ENCODE data around the gene C4B.
A peak's percentile ranks its signal among the peaks of the same experiment; 100 is the strongest.

C4B gene

DNA sequence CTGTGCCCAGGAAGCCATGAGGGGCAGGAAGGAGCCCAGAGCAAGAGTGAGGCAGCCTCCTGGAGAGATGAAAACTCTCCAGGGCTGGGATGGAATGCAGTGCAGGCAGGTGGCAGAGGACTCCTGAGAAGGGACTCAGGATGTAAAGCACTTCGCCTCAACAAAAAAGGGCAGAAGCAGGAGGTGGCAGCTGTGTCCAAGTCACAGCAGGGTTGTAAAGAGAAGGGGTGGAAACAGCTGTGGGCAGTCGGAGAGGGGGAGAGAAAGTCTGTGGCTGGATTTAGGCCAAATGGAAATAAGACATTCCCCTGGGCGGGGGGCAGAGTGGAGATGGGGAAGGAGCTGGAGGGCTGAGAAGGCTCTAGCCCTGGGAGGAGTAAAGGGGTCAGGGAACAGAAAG, 58.5 kb downstream of the C4B start:
- Histone ChIP-seq H3K36me3 (ENCODE audit: control insufficient read depth in 2 of 2, insufficient read depth in 1 of 2, low read length in 2 of 2) (no peaks in the 10 kb centered on the region), H3K27ac (ENCODE audit: extremely low read depth, low read depth, low read length) (no peak overlapping the region), H3K4me3 (ENCODE audit: low read depth, low read length) (no peak overlapping the region), H3K4me1 (ENCODE audit: control insufficient read depth, insufficient read depth, low read length) (no peaks in the 10 kb centered on the region), H3K9me3 (ENCODE audit: control insufficient read depth, insufficient read depth, low read depth, low read length) (no peaks in the 10 kb centered on the region)
- ChIA-PET CTCF (interaction anchor here (0.8 to 1.4 kb wide), 2 partner anchors 11 to 25 kb away, joined by 3 to 5 read pairs; no protein-coding TSS in a partner anchor), POLR2A (no interaction called here)
- TF ChIP-seq ZBTB17 (tag by site-specific recombination; IDR thresholded peaks at IDR 0.05) (peak; percentile 66; the same call in 1 of the 2 replicates), GLIS1 (tag by site-specific recombination; IDR thresholded peaks at IDR 0.05) (peak; percentile 55; the same call in 1 of the 2 replicates), ZEB2 (tag by site-specific recombination; IDR thresholded peaks at IDR 0.05) (no peak), ZIC2 (tag by site-specific recombination; IDR thresholded peaks at IDR 0.05) (peak; percentile 98)
- TF ChIP-seq, protein P1, sequence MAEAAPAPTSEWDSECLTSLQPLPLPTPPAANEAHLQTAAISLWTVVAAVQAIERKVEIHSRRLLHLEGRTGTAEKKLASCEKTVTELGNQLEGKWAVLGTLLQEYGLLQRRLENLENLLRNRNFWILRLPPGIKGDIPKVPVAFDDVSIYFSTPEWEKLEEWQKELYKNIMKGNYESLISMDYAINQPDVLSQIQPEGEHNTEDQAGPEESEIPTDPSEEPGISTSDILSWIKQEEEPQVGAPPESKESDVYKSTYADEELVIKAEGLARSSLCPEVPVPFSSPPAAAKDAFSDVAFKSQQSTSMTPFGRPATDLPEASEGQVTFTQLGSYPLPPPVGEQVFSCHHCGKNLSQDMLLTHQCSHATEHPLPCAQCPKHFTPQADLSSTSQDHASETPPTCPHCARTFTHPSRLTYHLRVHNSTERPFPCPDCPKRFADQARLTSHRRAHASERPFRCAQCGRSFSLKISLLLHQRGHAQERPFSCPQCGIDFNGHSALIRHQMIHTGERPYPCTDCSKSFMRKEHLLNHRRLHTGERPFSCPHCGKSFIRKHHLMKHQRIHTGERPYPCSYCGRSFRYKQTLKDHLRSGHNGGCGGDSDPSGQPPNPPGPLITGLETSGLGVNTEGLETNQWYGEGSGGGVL (tag by site-specific recombination; IDR thresholded peaks at IDR 0.05) = 0 out of 2 replicates have a peak, but pooled peaks have one; percentile 20

DNA sequence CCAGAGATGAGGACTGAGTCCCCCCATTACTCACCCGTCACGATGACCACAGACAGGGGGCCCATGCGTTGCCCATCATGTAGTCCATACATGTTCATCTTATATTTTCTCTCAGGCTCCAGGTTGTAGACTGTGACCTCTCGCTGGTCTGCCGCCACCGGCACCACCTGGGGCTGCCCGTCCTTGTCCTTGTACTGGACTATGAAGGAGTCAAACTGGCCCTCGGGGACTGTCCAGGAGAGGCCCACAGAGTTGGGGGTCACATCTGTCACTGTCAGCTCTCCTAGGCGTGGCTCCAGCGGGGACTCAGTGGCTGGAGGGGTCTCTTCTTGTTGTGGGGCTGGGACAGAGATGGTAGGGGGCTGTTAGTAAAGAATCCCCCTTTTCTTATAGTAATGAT, 59.0 kb downstream of the C4B start:
- ChIA-PET CTCF (no interaction called here), POLR2A (no interaction called here)
- no peak for TF ChIP-seq ZNF221 (tag by site-specific recombination; IDR thresholded peaks at IDR 0.05; ENCODE audit: borderline replicate concordance)
- no peak for TF ChIP-seq ZNF121 (tag by site-specific recombination; IDR thresholded peaks at IDR 0.05)
- no peak for TF ChIP-seq ZNF660 (tag by site-specific recombination; IDR thresholded peaks at IDR 0.05)
- no peak for TF ChIP-seq ZNF677 (tag by site-specific recombination; IDR thresholded peaks at IDR 0.05)
- TF ChIP-seq ZNF416 (tag by site-specific recombination; IDR thresholded peaks at IDR 0.05) = no peak
- no peak for TF ChIP-seq ZFP37 (tag by site-specific recombination; IDR thresholded peaks at IDR 0.05)
- TF ChIP-seq ZNF48 (tag by site-specific recombination; IDR thresholded peaks at IDR 0.05) = no peak
- no peak for TF ChIP-seq ZNF112 (tag by site-specific recombination; IDR thresholded peaks at IDR 0.05)
- TF ChIP-seq ZNF707 (tag by site-specific recombination; IDR thresholded peaks at IDR 0.05) = no peak
- TF ChIP-seq ZNF629 (tag by site-specific recombination; IDR thresholded peaks at IDR 0.05) = no peak
- TF ChIP-seq, protein P2, sequence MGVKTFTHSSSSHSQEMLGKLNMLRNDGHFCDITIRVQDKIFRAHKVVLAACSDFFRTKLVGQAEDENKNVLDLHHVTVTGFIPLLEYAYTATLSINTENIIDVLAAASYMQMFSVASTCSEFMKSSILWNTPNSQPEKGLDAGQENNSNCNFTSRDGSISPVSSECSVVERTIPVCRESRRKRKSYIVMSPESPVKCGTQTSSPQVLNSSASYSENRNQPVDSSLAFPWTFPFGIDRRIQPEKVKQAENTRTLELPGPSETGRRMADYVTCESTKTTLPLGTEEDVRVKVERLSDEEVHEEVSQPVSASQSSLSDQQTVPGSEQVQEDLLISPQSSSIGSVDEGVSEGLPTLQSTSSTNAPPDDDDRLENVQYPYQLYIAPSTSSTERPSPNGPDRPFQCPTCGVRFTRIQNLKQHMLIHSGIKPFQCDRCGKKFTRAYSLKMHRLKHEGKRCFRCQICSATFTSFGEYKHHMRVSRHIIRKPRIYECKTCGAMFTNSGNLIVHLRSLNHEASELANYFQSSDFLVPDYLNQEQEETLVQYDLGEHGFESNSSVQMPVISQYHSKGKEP (tag by site-specific recombination; IDR thresholded peaks at IDR 0.05) = no peak
- Histone ChIP-seq H3K4me3 (ENCODE audit: low read depth, low read length) (no peak overlapping the region), H3K4me1 (ENCODE audit: control insufficient read depth, insufficient read depth, low read length) (no peaks in the 10 kb centered on the region), H3K27ac (ENCODE audit: extremely low read depth, low read depth, low read length) (no peak overlapping the region), H3K9me3 (ENCODE audit: control insufficient read depth, insufficient read depth, low read depth, low read length) (no peaks in the 10 kb centered on the region), H3K36me3 (ENCODE audit: control insufficient read depth in 2 of 2, insufficient read depth in 1 of 2, low read length in 2 of 2) (no peaks in the 10 kb centered on the region)

DNA sequence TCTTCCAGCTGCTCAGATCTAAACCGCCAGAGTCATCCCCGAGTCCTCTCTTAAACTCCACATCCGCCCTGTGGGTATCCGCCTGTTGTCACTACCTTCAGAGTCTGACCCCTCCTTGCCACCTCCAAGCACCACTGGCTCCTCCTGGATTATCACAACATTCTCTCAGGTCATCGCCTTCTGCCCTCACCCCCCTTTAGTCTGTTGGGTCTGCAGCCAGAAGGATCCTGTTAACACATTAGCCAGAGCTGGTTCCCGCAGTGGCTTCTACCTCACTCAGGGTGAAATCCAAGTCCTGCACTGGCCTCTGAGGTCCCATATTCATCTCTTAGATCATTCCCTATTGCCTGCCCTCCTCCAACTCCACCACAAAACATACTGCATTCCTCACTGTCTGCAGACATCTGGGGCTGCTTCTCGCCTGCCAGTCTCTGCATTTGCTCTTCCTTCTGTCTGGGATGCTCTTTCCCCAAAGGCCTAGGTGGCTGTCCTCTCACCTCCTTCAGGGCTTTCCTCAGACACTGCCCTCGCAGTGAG, 60.5 kb downstream of the C4B start:
- CTCF ChIA-PET = interaction anchor here (0.6 to 2.4 kb wide), 5 partner anchors 9 to 1237 kb away, joined by 3 to 16 read pairs (median 5); no protein-coding TSS in a partner anchor
- POLR2A ChIA-PET = interaction anchor here (0.9 to 1.0 kb wide), 2 partner anchors 18 to 25 kb away, joined by 3 to 4 read pairs; no protein-coding TSS in a partner anchor
- H3K36me3 ChIP-seq (ENCODE audit: control insufficient read depth in 2 of 2, insufficient read depth in 1 of 2, low read length in 2 of 2) = no peaks in the 10 kb centered on the region
- H3K4me3 ChIP-seq (ENCODE audit: low read depth, low read length) = no peak overlapping the region
- H3K4me1 ChIP-seq (ENCODE audit: control insufficient read depth, insufficient read depth, low read length) = no peaks in the 10 kb centered on the region
- no peaks in the 10 kb centered on the region for H3K9me3 ChIP-seq (ENCODE audit: control insufficient read depth, insufficient read depth, low read depth, low read length)
- H3K27ac ChIP-seq (ENCODE audit: extremely low read depth, low read depth, low read length) = no peak overlapping the region
- TF ChIP-seq, protein P3, sequence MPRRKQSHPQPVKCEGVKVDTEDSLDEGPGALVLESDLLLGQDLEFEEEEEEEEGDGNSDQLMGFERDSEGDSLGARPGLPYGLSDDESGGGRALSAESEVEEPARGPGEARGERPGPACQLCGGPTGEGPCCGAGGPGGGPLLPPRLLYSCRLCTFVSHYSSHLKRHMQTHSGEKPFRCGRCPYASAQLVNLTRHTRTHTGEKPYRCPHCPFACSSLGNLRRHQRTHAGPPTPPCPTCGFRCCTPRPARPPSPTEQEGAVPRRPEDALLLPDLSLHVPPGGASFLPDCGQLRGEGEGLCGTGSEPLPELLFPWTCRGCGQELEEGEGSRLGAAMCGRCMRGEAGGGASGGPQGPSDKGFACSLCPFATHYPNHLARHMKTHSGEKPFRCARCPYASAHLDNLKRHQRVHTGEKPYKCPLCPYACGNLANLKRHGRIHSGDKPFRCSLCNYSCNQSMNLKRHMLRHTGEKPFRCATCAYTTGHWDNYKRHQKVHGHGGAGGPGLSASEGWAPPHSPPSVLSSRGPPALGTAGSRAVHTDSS (tag by site-specific recombination; IDR thresholded peaks at IDR 0.05) = no peak
- TF ChIP-seq, protein P4, sequence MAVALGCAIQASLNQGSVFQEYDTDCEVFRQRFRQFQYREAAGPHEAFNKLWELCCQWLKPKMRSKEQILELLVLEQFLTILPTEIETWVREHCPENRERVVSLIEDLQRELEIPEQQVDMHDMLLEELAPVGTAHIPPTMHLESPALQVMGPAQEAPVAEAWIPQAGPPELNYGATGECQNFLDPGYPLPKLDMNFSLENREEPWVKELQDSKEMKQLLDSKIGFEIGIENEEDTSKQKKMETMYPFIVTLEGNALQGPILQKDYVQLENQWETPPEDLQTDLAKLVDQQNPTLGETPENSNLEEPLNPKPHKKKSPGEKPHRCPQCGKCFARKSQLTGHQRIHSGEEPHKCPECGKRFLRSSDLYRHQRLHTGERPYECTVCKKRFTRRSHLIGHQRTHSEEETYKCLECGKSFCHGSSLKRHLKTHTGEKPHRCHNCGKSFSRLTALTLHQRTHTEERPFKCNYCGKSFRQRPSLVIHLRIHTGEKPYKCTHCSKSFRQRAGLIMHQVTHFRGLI (tag by site-specific recombination; IDR thresholded peaks at IDR 0.05) = no peak
- TF ChIP-seq ZNF132 (tag by site-specific recombination; IDR thresholded peaks at IDR 0.05; ENCODE audit: borderline replicate concordance) (no peak), ZSCAN16 (tag by site-specific recombination; IDR thresholded peaks at IDR 0.05) (no peak), TCF7L2 (IDR thresholded peaks at IDR 0.05; ENCODE audit: borderline replicate concordance, low read depth, low read length) (no peak), GLIS1 (tag by site-specific recombination; IDR thresholded peaks at IDR 0.05) (no peak), ZNF670 (tag by site-specific recombination; IDR thresholded peaks at IDR 0.05; ENCODE audit: low read depth) (no peak)
- TF ChIP-seq, protein P5, sequence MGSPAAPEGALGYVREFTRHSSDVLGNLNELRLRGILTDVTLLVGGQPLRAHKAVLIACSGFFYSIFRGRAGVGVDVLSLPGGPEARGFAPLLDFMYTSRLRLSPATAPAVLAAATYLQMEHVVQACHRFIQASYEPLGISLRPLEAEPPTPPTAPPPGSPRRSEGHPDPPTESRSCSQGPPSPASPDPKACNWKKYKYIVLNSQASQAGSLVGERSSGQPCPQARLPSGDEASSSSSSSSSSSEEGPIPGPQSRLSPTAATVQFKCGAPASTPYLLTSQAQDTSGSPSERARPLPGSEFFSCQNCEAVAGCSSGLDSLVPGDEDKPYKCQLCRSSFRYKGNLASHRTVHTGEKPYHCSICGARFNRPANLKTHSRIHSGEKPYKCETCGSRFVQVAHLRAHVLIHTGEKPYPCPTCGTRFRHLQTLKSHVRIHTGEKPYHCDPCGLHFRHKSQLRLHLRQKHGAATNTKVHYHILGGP (tag by site-specific recombination; IDR thresholded peaks at IDR 0.05) = no peak
